Adrenal gland (tissue), 12 donors: Measurements from ENCODE around the gene RPE. TPM values are rescaled to one million over a fixed set of nuclear protein-coding genes. Genes with fewer than 3 reads are reported as not detected.

Experiments used
- DNase-seq, 7 donors: peaks; one replicate each; pipeline ENCODE4 v3.0.0-alpha.2; 2019 to 2020
- H3K27ac ChIP-seq, 5 donors: fragments of 200-600 bp; sonication (generic) in 4 of 5; 1 replicate in 3 of 5; 2 replicates in 2 of 5; pipeline versions ENCODE4 v1.5.1 to v1.8.0; 2016 to 2020; ENCODE audit warnings: mild to moderate bottlenecking in 1 of 5
- H3K27me3 ChIP-seq: fragments of 200-600 bp; 2 replicates; pipeline ENCODE4 v1.8.0; 2021
- H3K36me3 ChIP-seq, 2 donors: fragments of 200-600 bp; replicated peaks in 1 of 2; 1 replicate in 1 of 2; 2 replicates in 1 of 2; pipeline versions ENCODE4 v1.5.1 to v1.8.0; 2018 to 2022
- H3K4me1 ChIP-seq, 2 donors: fragments of 200-600 bp; replicated peaks in 1 of 2; 1 replicate in 1 of 2; 2 replicates in 1 of 2; pipeline versions ENCODE4 v1.5.1 to v1.8.0; 2018 to 2021
- H3K4me3 ChIP-seq, 4 donors: fragments of 200-600 bp; sonication (generic) in 3 of 4; one replicate each; pipeline ENCODE4 v1.5.1; 2016 to 2018
- H3K9me3 ChIP-seq, 3 donors: fragments of 200-600 bp; sonication (generic) in 1 of 3; replicated peaks in 1 of 3; 1 replicate in 2 of 3; 2 replicates in 1 of 3; pipeline versions ENCODE4 v1.5.1 to v1.8.0; 2016 to 2021
- POLR2A ChIP-seq, 2 donors: fragments of 450-650 bp; IDR thresholded peaks; one replicate each; pipeline ENCODE4 v1.6.1; 2017; ENCODE audit warnings: antibody characterized with exemption in 2 of 2, mild to moderate bottlenecking in 2 of 2, moderate library complexity in 1 of 2
- WGBS, 4 donors: extraction: QIAGEN DNeasy Blood & Tissue Kit in 2 of 4; methylation state at CpG; one replicate each; pipeline versions ENCODE4 v1.1.5 to v1.1.7; 2013 to 2017; 5-methylcytosine and 5-hydroxymethylcytosine counted together
- intact Hi-C, 2 donors: fragments of 100-400 bp; cut with DNase I; formaldehyde crosslinking; loops; one replicate each; pipeline versions ENCODE4 v1.14.1 to v1.15.0; 2022 to 2023
- polyA plus RNA-seq, 3 donors: library from polyadenylated mRNA; stranded (reverse); fragments of 200-250 nt in 2 of 3; fragments of 350-450 nt in 1 of 3; fragmentation: Illumina TruSeq in 1 of 3; extraction: RNeasy Lipid Tissue Mini Kit (QIAGEN cat#74804) in 1 of 3; gene quantifications; one replicate each; pipeline ENCODE4 v1.2.3, GENCODE V29; 2013 to 2014
- total RNA-seq, 9 donors: library from RNA; depleted of rRNA in 4 of 9; stranded (reverse); fragments of >200 nt in 4 of 9; fragments of 120-200 nt in 1 of 9; fragmentation: NEBNext Ultra II Directional in 1 of 9; extraction: Animal tissue kit (Norgen Biotek cat#: 25700) in 1 of 9; gene quantifications; one replicate each; pipeline versions ENCODE4 v1.1.0 to v1.2.4, GENCODE V29; 2013 to 2023
- TF ChIP-seq, protein P1 (sequence below), 6 experiments: fragments of 450-650 bp in 4 of 6; fragments of 200-600 bp in 2 of 6; sonication (generic) in 1 of 6; IDR thresholded peaks; 1 replicate in 5 of 6; 2 replicates in 1 of 6; pipeline versions ENCODE4 v1.5.1 to v1.8.0; 2016 to 2021; ENCODE audit warnings: antibody characterized with exemption in 6 of 6, mild to moderate bottlenecking in 2 of 6, moderate library complexity in 1 of 6
- donor health status: healthy with polysubstance abuse.
- donor health status: Bipolar disorder and iron deficiency.
- donor health status: DM: yes; HTN: yes; CAD: no.
- donor health status: DM: no; HTN: no; CAD: no.
- donor health status: DM: no; HTN: no; CAD: no.
- donor health status: DM: yes; HTN: yes; CAD: no.

Gene RPE
- total and polyA plus RNA-seq, 12 donors: 12.6 to 221 (median 67.1) TPM

DNA sequence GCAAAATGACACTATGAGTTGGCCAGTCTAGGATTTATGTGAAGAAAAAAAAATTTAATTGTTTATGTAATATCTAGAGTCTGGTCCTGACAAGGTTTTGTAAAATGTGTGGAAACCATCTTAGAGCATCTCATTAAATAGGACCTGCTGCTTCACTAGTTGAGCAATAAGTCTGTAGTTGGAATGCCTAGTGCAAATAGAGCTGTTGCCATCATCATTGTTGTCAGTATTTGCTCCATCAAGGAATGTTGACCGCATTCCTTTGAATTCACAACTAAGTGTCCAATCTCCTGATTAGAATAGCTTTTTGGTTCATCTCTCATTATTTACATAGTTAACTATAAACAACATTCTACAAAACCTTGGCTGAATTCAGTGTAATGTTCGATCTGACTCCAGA lies 32.2 kb upstream of the RPE start:
- Histone ChIP-seq H3K4me1 (no peaks in the 10 kb centered on the region), H3K36me3 (no peaks in the 10 kb centered on the region), H3K4me3 (no peak overlapping the region), H3K9me3 (no peaks in the 10 kb centered on the region), H3K27me3 (no peaks in the 10 kb centered on the region), H3K27ac (no peak overlapping the region)
- DNase-seq: no peak
- TF ChIP-seq, protein P1, sequence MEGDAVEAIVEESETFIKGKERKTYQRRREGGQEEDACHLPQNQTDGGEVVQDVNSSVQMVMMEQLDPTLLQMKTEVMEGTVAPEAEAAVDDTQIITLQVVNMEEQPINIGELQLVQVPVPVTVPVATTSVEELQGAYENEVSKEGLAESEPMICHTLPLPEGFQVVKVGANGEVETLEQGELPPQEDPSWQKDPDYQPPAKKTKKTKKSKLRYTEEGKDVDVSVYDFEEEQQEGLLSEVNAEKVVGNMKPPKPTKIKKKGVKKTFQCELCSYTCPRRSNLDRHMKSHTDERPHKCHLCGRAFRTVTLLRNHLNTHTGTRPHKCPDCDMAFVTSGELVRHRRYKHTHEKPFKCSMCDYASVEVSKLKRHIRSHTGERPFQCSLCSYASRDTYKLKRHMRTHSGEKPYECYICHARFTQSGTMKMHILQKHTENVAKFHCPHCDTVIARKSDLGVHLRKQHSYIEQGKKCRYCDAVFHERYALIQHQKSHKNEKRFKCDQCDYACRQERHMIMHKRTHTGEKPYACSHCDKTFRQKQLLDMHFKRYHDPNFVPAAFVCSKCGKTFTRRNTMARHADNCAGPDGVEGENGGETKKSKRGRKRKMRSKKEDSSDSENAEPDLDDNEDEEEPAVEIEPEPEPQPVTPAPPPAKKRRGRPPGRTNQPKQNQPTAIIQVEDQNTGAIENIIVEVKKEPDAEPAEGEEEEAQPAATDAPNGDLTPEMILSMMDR (IDR thresholded peaks at IDR 0.05): no peak
- WGBS, 4 donors: 87 to 93% (median 90%) methylated on average over 2 of the region's 2 CpGs
- intact Hi-C loops: no loop called here

DNA sequence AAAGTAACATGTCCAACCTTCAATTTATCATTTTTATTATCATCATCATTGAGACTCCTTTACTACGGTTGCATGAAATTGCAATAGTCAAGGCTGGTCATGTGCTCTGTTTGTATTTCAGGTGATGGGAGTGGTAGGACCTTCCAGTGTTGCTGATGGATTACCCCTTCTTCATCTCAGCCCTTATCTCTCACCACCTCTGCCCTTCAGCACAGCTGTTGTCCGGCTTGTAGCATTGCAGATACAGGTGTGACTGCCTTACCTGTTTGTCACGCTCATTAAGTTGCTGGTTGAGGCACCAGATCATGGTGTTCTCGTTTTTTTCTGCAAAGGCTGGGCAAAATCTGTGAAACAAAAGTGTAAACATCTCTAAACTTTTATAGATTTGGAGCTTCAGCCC lies 31.7 kb upstream of the RPE start:
- Histone ChIP-seq H3K27ac (no peak overlapping the region), H3K4me1 (no peaks in the 10 kb centered on the region), H3K27me3 (no peaks in the 10 kb centered on the region), H3K4me3 (no peak overlapping the region), H3K9me3 (no peaks in the 10 kb centered on the region), H3K36me3 (no peaks in the 10 kb centered on the region)
- WGBS, 4 donors: 75 to 87% (median 76%) methylated on average over 4 of the region's 4 CpGs
- intact Hi-C loops: no loop called here
- TF ChIP-seq, protein P1 (IDR thresholded peaks at IDR 0.05): no peak
- TF ChIP-seq POLR2A (IDR thresholded peaks at IDR 0.05): no peak
- DNase-seq: no peak

DNA sequence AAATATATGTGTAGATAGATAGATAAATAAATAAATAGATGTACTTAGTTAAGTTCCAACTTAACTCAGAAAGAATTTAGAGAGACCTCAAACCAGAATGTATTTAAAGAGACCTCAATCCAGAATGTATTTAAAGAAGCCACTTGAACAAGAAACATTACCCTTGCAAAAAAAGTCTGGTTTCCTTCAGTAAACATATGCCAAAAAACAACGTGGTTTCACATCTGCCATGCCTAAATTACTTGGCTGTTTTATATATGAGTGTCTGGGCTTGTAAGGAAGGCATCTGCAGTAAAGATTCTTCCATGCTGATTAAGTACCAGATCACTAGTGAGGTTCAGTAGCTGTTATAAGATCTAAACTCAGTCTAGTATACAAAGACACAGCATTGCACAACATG lies 29.1 kb upstream of the RPE start:
- WGBS, 4 donors: 29 to 50% (median 38%) methylated on average over 1 of the region's 1 CpG
- no peaks in the 10 kb centered on the region for H3K4me1 ChIP-seq
- H3K27ac ChIP-seq: no peak overlapping the region
- no peaks in the 10 kb centered on the region for H3K9me3 ChIP-seq
- intact Hi-C loops: no loop called here
- no peak for DNase-seq
- H3K4me3 ChIP-seq: no peak overlapping the region
- TF ChIP-seq POLR2A (IDR thresholded peaks at IDR 0.05): no peak
- TF ChIP-seq, protein P1 (IDR thresholded peaks at IDR 0.05): no peak
- no peaks in the 10 kb centered on the region for H3K36me3 ChIP-seq
- no peaks in the 10 kb centered on the region for H3K27me3 ChIP-seq

DNA sequence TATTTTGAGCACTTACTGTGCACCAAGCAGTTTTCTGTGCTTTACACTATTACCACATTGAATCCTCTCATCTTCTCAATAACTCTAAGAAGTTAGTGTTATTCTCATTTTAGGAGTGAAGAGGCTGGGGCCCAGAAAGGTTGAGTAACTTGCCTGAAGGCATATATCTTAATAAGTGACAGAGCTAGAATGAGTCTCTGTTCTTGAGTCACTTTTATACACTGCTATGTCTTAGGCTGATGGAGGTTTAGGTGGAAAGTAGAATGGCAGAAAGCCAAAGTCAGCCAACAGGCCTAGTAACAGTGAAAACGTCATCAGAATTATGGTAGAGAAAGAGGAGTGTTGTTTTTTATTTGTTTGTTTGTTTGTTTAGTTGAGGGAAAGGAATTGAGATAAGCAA lies 27.9 kb upstream of the RPE start:
- TF ChIP-seq POLR2A (IDR thresholded peaks at IDR 0.05): no peak
- TF ChIP-seq, protein P1 (IDR thresholded peaks at IDR 0.05): no peak
- Histone ChIP-seq H3K27ac (no peak overlapping the region), H3K4me1 (no peaks in the 10 kb centered on the region), H3K4me3 (no peak overlapping the region), H3K36me3 (no peaks in the 10 kb centered on the region), H3K9me3 (no peaks in the 10 kb centered on the region), H3K27me3 (no peaks in the 10 kb centered on the region)
- no peak for DNase-seq
- WGBS, 4 donors: 31 to 71% (median 58%) methylated on average over 1 of the region's 1 CpG
- intact Hi-C loops: no loop called here
